Ovary (tissue), 3 donors: Measurements from ENCODE around the gene STARD8.

Experiments
- CTCF ChIP-seq, 3 donors: fragments of 450-650 bp in 2 of 3; fragments of 200-600 bp in 1 of 3; IDR thresholded peaks; one replicate each; pipeline versions ENCODE4 v1.5.1 to v1.8.0; 2016 to 2022; ENCODE audit warnings: antibody characterized with exemption in 3 of 3, mild to moderate bottlenecking in 1 of 3
- EP300 ChIP-seq: sonication (generic); formaldehyde crosslinking; IDR thresholded peaks from one replicate; pipeline ENCODE4 v1.6.1; 2017; ENCODE audit warnings: antibody characterized with exemption
- POLR2A ChIP-seq: fragments of 450-650 bp; IDR thresholded peaks from one replicate; pipeline ENCODE4 v1.6.1; 2017; ENCODE audit warnings: antibody characterized with exemption, mild to moderate bottlenecking, moderate library complexity
- donor health status: DM: no; HTN: no; CAD: no.

- TF ChIP-seq CTCF (IDR thresholded peaks at IDR 0.05) (no peak), POLR2A (no peak), EP300 (no peak)
These were observed 72.6 kb downstream of the STARD8 start for GRCh38 chrX:68719904-68720614.
